GM20431 (cell line): ENCODE measurements around the gene GPN1.
"Not testable (repeated sequence)": the region's sequence is repeated elsewhere in the genome, so short reads cannot be mapped to it uniquely, and the experiment has no call there.

Experiments used
- in situ Hi-C: fragments of 300-500 bp; cut with MseI, MboI; formaldehyde crosslinking; loops from one replicate; pipeline ENCODE4 v1.15.0; 2020; ENCODE audit warnings: low sequenced_read_pairs; ENCODE audit not compliant: unreplicated experiment

Gene GPN1

DNA sequence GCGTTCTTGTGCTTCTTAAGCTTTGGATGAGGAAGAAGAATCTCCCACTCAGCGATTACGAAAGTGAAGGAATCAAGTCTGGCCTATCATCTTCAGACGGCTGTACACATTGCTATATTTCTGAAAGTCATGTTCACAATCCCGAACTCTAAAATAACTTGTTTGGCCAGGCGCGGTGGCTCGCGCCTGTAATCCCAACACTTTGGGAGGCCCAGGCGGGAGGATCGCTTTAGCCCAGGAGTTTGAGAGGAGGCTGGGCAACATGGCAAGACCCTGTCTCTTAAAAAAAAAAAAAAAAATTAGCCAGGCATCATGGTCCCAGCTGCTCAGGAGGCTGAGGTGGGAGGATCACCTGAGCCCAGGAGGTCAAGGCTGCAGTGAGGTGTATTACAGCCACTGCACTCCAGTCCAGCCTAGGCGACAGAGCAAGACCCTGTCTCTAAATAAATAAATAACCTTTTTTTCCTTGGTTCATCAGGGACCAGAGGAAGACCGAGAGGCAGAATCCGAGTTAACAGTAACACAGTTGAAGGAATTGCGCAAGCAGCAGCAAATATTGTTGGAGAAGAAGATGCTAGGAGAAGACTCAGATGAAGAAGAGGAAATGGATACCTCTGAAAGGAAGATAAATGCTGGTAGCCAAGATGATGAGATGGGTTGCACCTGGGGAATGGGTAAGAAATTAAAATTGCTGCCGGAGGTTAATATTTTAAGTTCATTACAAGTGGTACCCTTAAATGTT lies 35.9 kb downstream of the GPN1 start:
- in situ Hi-C loops, result no loop called here

DNA sequence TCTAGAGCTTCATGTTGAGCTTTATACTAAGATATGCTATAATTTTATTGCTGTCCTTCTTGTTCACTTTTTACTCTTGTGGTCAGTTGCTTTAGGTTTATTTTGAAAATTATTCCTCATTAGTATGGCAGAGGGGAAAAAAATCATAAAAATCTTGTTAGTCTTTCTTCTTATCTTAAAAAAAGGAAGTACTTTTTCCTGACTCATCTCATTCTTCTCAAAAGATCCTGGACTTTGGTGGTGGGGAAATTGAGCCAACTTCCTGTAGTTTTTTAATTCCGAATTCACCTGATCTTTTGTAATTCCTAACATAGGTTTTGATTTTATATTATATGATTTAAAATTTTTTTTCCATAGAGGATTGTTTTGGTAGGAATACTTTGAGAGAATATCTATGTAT lies 38.6 kb downstream of the GPN1 start:
- in situ Hi-C loops, result no loop called here

DNA sequence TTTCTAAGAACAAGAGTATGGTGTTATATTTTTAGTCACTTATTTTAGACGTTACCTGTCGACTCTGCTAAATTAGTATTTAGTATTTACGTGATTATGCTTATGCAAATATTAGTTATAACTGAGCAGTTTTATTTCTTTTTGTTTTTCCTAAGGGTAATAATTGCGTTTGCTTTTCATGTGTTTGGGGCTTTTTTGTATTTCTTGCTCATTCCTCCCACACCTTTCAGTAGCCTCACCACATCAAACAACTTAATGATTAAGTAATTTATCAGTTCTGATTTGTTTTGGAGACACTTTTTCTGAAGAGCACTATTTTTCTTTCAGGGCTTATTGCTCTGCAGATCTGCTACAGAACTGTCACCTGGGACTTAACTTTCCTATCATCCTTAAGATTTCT lies 42.4 kb downstream of the GPN1 start:
- in situ Hi-C loops, result no loop called here

DNA sequence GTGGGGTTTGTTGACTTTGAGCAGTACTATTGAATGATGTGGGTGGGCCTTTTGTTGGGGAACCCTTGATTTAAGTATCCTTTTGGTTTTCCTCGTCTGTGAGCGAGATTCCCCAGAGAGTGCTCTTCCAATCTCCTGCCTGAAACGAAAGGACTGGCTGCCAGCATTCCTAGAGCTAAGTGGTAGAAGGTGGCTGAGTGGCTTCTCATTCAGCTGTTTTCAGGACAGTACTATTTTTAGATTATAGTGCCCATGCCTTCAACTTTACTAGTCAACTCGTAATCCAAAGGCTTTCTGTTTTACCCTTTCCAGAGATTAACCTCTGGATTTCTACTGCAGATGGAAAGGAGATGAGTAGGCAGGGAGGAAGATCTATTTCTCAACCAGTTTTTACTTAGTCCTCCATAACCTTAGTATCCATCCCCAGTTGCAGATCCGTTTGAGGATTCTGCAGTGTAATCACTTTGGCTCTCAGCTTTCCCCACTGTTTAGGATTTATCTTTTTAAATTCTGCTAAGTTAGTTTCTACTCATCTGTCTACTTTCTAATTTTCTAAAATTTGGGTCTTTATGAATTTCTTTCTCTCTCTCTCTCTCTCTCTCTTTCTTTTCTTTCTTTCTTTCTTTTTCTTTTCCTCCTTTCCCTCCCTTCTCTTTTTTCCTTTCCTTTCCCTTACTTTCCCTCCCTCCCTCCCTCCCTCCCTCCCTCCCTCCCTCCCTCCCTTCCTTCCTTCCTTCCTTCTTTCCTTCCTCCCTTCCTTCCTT lies 44.1 kb downstream of the GPN1 start:
- in situ Hi-C loops, result no loop called here

- in situ Hi-C loops, result no loop called here
Observed at GRCh38 chr2:27680571-27680970, 51.7 kb downstream of the GPN1 start.

- in situ Hi-C loops, result no loop called here
Observed at GRCh38 chr2:27681841-27682240, 53.0 kb downstream of the GPN1 start.

DNA sequence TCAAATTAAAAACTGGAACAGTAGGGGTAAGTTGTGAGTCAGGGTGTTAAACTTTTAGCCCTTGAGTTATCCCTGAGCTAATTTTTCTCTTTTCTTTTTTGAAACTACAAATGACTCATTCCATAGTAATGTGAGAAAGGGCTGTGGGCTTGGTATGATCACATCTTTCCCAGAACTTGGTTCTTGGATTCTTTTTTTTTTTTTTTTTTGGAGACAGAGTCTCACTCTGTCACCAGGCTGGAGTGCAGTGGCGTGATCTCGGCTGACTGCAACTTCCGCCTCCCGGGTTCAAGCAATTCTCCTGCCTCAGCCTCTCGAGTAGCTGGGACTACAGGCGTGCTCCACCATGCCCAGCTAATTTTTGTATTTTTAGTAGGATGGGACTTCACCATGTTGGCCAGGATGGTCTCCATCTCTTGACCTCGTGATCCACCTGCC lies 53.5 kb downstream of the GPN1 start:
- in situ Hi-C loops, result not testable (repeated sequence)

DNA sequence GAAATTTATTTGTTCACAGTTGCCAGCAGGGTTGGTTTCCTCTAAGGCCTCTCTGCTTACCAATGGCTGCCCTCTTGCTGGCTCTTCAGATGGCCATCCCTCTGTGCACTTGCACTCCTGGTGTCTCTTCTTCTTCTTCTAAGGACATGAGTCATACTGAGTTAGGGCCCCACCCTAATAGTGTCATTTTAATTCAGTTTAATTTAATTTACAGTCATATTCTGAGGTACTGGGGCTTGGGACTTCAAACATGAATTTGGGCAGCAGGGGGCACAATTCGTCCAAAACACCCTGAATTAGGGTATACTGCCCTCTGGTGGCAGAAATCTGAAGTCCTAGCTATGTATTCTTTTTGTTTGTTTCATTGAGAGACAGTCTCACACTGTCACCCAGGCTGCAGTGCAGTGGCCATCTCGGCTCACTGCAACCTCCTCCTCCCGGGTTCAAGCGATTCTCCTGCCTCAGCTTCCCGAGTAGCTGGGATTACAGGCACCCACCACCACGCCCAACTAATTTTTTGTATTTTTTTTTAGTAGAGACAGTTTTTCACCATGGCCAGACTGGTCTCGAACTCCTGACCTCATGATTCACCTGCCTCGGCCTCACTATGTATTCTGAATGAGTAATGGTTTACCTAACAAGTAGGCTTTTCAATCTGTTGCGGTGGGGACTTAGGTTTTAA lies 54.7 kb downstream of the GPN1 start:
- in situ Hi-C loops, result no loop called here

- in situ Hi-C loops, result not testable (repeated sequence)
Observed at GRCh38 chr2:27685006-27685405, 56.2 kb downstream of the GPN1 start.

GRCh38 chr2:27685577-27685976 lies 56.7 kb downstream of the GPN1 start:
- in situ Hi-C loops, result no loop called here

DNA sequence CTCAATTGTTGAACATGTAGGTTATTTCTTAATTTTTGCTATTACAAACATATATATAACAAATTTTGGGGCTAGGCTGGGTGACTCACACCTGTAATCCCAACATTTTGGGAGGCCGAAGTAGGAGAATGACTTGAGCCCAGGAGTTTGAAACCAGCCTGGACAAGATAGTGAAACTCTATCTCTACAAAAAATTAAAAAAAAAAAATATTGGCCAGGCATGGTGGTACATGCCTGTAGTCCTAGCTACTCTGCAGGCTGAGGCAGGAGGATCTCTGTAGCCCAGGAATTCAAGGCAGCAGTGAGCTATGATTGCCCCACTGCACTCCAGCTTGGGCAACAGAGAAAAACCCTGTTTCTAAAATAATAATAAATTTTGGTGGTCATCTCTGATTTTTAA lies 58.4 kb downstream of the GPN1 start:
- in situ Hi-C loops, result no loop called here

GRCh38 chr2:27689424-27689823 lies 60.6 kb downstream of the GPN1 start:
- in situ Hi-C loops, result no loop called here

DNA sequence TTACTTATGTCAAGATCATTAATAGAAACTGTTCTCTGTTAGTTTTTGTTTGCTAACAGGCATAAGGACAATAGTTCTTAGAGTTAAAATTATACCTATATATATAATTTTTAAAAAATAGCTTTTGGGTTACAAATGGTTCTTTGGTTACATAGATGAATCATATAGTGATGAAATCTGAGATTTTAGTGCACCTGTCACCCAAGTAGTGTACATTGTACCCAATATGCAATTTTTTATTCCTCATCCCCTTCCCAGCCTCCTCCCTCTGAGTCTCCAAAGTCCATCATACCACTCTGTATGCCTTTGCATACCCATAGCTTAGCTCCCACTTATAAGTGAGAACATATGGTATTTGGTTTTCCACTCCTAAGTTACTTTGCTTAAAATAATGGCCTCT lies 61.2 kb downstream of the GPN1 start:
- in situ Hi-C loops, result no loop called here

DNA sequence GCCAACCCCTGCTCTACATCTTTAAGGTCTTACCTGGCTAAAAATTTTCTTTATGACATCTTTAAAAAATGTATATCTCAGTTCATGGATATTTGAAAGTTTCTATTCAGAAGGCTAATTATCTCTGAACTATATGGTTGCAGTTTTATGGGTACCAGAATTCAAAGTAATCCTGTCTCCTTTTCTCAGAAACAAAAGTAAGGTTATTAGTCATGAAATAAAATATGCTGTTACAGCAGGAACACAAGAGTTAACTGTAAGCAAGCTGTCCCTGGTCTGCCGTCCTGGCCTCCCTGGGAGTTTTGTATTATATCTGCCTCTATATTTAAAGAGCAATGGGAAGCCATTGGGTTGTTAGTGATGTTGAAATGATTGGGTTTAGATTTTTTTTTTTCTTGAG lies 68.8 kb downstream of the GPN1 start:
- in situ Hi-C loops, result no loop called here
